Occipital lobe (tissue), 2 donors: ENCODE measurements around the gene DBNDD1. TPM values are rescaled to one million over a fixed set of nuclear protein-coding genes. Genes with fewer than 3 reads are reported as not detected.
"Not testable (repeated sequence)": the region's sequence is repeated elsewhere in the genome, so short reads cannot be mapped to it uniquely, and the experiment has no call there.

Experiments
- DNase-seq: peaks from one replicate; lab custom pipeline; 2025; lab: John Stamatoyannopoulos, UW
- total RNA-seq: library from RNA; depleted of rRNA; stranded (reverse); fragments of >200 nt; gene quantifications from one replicate; pipeline ENCODE4 v1.2.3, GENCODE V29; 2014

Gene DBNDD1, protein sequence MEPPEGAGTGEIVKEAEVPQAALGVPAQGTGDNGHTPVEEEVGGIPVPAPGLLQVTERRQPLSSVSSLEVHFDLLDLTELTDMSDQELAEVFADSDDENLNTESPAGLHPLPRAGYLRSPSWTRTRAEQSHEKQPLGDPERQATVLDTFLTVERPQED
- 12.3 TPM for total RNA-seq

DNA sequence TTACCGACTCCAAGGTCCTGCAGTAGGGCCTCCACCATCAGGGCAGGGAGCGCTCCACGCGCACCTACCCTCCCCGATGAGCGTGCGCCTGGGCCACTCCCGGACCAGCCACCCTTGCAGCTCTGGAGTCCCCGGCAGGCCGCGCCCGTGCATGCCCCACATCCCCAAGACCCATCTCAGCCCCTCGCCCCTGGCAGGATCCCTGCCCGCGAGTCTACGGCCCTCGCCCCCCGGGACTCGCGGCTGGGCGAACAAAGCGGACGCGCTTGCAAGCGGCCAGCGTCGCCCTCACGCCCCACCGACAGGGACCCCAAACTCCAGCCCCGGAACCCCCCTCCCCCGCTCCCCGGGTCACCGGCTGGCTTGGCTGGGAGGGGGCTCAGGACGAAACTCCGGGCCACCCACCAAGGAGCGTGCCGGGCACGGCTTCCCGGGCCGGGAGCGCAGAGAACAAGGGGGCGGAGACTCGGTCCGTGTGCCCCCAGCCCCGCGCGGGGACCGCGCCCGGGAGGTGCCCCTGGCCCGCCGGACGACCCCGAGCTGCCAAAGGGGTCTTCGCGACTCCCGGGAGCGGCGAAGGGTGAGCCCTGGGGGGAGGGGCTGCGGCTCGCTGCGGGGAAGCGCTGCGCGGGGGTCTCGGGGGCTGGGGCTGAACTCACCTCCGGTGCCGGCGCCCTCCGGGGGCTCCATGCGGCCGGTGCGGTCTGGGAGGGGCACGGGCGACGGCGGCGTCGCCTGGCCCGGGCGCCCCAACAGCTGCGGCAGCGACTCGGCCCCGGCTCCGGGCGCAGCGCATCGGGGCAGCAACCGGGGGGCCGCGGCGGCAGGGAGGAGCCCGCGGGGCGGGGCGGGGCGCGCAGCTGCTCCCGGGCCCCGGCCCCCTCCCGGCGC, at the start of gene DBNDD1:
Gene DBNDD1, minus strand, starts transcription at position 805 of the 891 bp plus-strand sequence. Its CDS starts 115 bp downstream, at position 690.
- DNase-seq = no peak

- no peak for DNase-seq
Observed at GRCh38 chr16:90061437-90061836, 42.2 kb upstream of the DBNDD1 start.

GRCh38 chr16:90057738-90058173, 38.5 kb upstream of the DBNDD1 start:
- no peak for DNase-seq

DNA sequence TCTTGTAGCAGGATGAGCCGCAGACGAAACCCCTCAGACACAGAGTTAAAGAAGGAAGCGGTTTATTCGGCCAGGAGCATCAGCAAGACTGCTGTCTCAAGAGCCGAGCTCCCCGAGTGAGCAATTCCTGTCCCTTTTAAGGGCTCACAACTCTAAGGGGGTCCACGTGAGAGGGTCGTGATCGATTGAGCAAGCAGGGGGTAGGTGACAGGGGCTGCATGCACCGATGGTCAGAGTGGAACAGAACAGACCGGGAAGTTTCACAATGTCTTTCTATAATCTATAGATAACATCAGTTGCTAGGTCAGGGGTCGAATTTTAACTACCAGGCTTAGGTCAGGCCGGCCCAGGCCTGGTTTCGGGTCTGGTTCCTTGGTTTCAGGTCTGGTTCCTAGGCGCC, 37.3 kb upstream of the DBNDD1 start:
- DNase-seq = not testable (repeated sequence)

DNA sequence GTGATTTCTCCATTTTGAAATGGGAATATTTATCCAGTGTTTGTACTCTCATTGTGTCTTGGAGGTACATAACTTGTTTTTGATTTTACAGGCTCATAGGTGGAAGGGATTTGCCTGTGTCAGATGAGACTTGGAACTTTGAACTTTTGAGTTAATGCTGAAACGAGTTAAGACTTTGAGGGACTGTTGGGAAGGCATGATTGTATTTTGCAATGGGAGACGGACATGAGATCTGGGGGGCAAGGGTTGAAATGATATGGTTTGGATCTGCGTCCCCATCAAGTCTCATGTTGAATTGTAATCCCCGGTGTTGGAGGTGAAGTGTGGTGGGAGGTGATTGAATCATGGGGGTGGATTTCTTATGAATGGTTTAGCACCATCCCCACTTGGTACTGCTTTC, 36.1 kb upstream of the DBNDD1 start:
- DNase-seq = no peak

GRCh38 chr16:90054554-90054953, 35.3 kb upstream of the DBNDD1 start:
- DNase-seq = no peak

GRCh38 chr16:90053902-90054500, 34.7 kb upstream of the DBNDD1 start:
- no peak for DNase-seq

DNA sequence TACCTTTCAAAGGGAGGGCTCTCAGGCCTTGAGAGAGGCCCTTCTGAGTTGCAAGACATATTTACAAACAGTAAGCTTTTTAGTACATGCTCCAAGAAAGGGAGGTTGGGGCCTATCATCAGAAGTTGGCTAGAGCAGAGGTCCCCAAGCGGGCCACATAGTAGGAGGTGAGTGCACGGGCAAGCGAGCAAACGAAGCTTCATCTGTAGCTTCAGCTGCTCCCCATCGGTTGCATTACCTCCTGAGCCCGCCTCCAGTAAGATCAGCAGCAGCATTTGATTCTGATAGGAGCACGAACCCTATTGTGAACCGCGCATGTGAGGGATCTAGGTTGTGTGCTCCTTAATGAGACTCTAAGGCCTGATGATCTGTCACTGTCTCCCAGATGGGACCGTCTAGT, 31.7 kb upstream of the DBNDD1 start:
- DNase-seq = no peak

DNA sequence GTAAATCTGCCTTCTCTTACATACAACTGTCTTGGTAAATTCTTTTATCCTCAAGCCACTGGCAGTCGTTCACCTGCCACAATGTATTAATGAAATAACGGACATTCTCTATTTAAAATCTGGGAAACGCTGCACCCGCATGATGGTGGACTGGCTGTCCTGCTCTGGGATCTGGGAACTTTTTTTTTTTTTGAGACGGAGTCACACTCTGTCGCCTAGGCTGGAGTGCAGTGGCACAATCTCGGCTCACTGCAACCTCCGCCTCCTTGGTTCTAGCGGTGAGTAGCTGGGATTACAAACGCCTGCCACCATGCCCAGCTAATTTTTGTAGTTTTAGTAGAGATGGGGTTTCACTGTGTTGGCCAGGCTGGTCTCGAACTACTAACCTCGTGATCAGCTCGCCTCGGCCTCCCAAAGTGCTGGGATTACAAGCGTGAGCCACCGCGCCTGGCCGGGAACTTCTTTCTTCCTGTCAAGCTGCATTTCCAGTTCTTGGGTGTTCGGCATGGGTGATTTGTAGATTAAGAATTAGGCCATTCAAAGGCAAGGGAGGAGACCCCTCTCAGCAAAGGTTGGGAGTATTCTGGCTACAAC, 29.6 kb upstream of the DBNDD1 start:
- no peak for DNase-seq

DNA sequence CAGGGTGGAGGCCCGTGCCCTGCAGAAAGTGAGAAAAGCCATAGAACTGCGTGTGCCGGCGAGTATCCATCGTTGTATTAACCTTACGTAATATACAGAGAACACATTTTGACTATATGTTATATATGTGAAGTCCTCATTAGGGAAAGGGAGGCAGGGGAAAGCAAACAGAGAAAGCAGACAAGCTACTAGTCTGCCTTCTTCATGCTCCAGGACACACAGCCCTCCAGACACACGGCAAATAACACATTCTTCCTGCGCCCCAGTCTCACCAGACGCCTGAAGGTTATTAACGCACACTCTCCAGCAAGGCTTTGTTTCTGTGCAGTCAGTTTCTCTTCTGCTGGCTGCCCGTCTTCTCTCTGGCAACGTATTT, 29.1 kb upstream of the DBNDD1 start:
- no peak for DNase-seq

DNA sequence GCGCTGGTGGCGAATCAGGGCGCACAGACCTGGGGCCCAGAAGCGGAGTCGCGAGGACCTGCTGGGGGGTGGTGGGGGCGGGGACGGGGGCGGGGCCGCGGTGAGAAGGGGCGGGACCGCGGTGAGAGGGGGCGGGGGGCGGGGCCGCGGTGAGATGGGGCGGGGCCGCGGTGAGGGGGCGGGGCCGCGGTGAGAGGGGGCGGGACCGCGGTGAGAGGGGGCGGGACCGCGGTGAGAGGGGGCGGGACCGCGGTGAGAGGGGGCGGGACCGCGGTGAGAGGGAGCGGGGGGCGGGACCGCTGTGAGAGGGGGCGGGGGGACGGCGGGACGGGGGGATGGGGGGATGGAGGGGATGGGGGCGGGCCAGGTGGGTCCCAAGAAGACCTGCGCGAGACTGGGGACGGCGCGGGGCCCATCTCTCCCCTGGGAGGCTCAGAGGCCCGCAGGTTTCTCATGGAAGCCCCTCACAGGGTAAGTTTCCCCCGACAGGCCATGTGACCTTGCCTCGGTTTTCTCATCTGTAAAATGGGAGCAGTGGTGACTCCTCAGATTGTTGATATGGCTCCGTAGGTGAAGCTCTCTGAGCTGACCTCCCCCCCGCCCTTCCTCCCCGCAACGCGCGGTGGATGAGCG, 28.6 kb upstream of the DBNDD1 start:
- DNase-seq = no peak

DNA sequence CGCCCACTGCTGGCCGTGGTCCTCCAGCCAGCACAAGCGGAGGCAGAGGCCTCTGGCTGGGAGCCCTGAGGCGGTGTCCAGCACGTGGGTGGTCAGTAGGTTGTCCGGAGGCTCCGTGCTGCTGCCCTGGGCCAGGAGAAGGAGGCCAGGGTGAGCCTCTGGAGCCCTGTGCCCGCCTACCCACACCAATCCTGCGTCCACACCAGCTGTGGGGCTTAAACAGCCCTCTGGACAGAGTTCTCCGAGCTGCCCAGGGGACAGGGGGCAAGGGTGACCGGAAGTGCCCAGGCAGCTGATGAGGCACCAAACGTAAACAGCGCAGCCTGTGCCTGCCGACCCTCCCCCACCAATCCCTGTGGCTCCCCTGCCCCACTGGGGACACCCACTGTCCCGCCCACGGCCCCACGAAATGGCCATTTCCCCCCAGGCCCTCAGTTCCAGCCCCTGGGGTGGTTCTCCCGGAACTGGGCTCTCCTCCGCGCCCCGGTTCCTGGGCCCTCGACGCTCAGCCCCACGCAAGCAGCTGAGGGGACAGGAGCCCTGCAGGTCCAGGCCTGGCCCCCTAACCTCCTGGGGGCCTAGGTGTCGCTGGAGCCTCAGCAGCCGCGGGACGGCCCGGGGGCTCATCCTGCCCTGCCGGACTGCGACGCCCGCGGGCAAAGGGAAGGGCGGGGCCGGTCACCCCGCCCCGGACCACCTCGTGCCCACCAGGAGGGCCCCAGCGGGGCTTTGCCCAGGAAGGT, 27.9 kb upstream of the DBNDD1 start:
- no peak for DNase-seq

GRCh38 chr16:90046122-90046970, 27.1 kb upstream of the DBNDD1 start:
- DNase-seq = no peak

DNA sequence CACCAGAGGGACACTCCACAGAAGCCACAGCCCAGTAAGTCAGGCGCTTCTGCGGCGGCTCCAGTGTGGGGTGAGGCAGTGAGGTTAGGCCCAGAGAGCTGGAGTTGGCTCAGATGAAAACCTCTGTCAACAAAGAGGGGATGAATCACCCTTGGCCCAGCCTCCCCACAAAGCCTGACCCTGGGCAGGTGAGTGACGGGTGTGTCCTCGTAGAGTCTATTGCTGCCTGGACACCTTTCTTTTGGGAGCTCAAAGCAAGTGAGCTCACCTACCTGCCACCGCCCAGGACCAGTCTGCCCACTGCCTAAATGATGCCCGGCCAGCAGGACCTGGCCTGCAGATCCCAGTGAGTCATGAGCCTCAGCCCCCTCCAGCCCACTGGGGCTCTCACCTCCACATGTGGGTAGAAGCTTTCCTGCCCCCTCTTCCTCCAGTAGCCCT, 24.9 kb upstream of the DBNDD1 start:
- DNase-seq = no peak

DNA sequence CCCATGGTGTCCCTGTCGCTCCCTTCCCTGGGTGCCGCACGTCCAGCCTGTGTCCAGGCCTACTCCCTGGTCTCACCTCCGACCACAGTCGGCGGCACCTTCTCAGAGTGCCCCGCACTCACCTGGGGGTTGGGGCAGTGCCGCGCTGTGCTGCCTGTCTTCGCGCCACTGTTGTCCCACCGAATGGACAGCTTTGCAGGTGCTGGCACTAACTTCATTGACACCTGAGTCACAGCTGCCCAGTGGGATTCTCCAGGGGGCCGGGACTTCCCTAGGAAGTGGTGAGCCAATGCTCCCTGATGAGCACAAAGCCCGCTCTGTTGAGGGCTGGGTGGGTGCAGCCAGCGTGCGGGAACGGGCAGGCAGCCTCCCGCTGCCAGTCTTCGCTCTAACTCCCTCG, 24.3 kb upstream of the DBNDD1 start:
- no peak for DNase-seq

GRCh38 chr16:90042946-90043514, 23.8 kb upstream of the DBNDD1 start:
- no peak for DNase-seq

DNA sequence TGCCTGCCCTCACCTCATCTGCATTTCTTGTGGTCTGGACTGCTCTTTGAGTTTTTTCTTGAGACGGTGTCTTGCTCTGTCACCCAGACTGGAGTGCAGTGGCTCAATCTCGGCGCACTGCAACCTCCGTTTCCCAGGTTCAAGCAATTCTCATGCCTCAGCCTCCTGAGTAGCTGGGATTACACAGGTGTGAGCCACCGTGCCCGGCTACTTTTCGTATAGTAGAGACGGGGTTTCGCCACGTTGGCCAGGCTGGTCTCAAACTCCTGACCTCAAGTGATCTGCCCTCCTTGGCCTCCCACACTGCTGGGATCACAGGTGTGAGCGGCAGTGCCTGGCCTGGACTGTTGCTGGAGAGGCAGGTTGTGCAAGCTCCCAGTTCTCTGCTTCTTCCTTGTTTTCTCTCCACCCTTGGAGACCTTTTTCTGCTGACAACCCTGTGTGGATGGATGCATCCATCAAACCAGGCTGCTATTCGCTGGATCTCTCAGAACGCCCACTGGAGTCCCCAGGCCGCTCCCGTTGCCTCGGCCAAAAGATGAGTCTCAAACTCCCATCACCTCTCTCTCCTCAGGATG, 22.7 kb upstream of the DBNDD1 start:
- DNase-seq = no peak

GRCh38 chr16:90040152-90041023, 21.1 kb upstream of the DBNDD1 start:
- DNase-seq = no peak
